Prostate gland (tissue), 2 donors: Measurements from ENCODE around the gene PLCB2.

Experiments
- POLR2A ChIP-seq: fragments of 450-650 bp; IDR thresholded peaks from one replicate; pipeline ENCODE4 v1.6.1; 2016; ENCODE audit warnings: antibody characterized with exemption, mild to moderate bottlenecking
- POLR2AphosphoS5 ChIP-seq: sonication (generic); formaldehyde crosslinking; IDR thresholded peaks from one replicate; pipeline ENCODE4 v1.6.1; 2017; ENCODE audit warnings: antibody characterized with exemption
- TF ChIP-seq, protein P1 (sequence below), 4 experiments: fragments of 200-600 bp in 2 of 4; fragments of 450-650 bp in 2 of 4; sonication (generic) in 2 of 4; IDR thresholded peaks; 1 replicate in 3 of 4; 2 replicates in 1 of 4; pipeline ENCODE4 v1.5.1; 2016 to 2019; ENCODE audit warnings: antibody characterized with exemption in 4 of 4, mild to moderate bottlenecking in 2 of 4, moderate library complexity in 2 of 4

DNA sequence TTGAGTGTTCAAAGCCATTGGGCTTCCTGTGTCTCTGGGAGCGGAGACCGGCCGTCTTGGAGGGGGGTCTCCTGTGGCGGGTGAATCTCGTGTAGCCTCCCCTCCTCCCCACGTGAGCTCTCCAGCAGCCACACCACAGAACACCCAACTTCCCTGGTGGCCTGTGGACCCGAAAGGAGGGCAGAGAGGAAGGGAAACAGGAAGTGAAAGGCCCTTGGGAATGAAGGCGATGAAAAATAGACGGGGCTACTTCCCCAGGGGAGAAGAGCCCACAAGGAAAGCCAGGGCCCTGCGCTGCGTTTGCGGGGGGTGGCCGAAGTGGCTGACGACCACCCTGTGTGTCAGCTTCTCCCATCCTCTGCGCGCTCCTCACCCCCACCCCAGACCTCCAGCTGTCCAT lies 30.3 kb downstream of the PLCB2 start:
- TF ChIP-seq POLR2AphosphoS5, result no peak
- TF ChIP-seq, protein P1, sequence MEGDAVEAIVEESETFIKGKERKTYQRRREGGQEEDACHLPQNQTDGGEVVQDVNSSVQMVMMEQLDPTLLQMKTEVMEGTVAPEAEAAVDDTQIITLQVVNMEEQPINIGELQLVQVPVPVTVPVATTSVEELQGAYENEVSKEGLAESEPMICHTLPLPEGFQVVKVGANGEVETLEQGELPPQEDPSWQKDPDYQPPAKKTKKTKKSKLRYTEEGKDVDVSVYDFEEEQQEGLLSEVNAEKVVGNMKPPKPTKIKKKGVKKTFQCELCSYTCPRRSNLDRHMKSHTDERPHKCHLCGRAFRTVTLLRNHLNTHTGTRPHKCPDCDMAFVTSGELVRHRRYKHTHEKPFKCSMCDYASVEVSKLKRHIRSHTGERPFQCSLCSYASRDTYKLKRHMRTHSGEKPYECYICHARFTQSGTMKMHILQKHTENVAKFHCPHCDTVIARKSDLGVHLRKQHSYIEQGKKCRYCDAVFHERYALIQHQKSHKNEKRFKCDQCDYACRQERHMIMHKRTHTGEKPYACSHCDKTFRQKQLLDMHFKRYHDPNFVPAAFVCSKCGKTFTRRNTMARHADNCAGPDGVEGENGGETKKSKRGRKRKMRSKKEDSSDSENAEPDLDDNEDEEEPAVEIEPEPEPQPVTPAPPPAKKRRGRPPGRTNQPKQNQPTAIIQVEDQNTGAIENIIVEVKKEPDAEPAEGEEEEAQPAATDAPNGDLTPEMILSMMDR (IDR thresholded peaks at IDR 0.05), result no peak
- TF ChIP-seq POLR2A, result no peak
